GM20431 (cell line): Measurements from ENCODE around the gene HCAR3.
"Not testable (repeated sequence)": the region's sequence is repeated elsewhere in the genome, so short reads cannot be mapped to it uniquely, and the experiment has no call there.

Source experiments
- in situ Hi-C: fragments of 300-500 bp; cut with MseI, MboI; formaldehyde crosslinking; loops from one replicate; pipeline ENCODE4 v1.15.0; 2020; ENCODE audit warnings: low sequenced_read_pairs; ENCODE audit not compliant: unreplicated experiment

The HCAR3 gene

GRCh38 chr12:122724641-122725243, 8.1 kb upstream of the HCAR3 start:
- in situ Hi-C loops, result no loop called here

DNA sequence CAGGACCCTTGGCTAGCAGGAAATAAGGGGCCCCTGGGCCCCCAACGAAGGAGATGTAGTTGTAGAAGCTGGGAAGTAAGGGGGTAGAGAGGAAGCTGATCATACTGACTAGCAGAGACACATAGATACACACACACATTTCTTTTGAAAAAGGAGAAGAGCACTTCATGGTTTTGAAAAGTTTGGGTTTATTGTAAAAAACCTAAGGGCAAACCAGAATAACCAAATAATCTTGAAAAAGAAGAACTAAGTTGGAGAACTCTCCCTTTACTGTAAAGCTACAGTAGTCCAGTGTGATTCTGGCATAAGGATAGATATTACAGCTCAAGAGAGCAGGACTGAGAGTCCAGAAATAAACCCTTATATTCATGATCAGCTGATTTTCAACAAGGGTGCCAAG, 5.8 kb upstream of the HCAR3 start:
- in situ Hi-C loops, result no loop called here

- in situ Hi-C loops, result no loop called here
Measured at GRCh38 chr12:122721057-122721545, 4.5 kb upstream of the HCAR3 start.

DNA sequence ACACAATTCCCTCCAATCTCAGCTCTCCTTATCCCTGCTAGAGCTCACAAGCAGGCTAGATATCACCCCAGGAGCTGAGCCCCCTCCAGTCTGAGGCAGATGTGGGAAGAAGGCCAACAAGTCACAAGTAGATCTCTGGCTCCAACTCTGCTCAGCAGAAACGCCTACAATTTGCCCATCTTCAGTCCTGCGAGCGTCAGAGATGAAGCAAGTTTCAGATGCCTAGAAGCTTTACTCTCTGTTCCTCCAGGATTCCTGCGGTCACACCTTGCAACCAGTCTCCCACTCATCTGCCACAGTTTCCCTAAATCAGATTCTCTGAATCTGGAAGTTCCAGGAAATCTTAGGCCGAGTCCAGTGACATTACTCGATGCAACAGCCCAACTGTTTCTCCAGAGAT, 1.4 kb downstream of the HCAR3 start:
- in situ Hi-C loops, result not testable (repeated sequence)

DNA sequence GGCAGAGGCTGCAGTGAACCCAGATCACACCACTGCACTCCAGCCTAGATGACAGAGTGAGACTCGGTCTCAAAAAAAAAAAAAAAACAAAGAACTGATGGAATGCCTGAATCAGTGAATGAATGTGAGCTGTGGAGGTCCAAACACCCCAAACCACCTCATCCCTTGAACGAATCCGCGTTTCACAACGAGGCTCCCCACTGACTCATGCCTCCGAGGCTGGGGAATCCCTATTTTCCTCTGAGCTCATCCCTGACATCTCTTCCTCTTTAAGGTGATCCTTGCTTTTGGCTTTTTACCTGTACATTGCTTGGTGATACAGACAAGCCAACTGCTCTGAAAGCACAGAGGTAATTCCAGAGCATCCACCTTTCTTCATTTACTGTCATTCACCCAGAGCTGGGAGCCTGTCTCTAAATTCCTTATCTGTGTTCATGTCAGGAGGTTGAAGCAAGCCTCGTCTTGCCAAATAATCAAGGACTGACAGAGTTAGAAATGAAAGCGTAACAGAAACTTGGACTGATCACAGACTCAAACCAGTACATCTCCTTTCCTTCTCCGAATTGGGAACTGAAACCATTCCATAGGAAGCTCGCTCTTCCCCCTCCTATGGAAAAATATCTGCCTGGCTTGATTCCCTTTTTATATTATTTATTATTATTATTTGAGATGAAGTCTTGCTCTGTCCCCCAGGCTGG, 3.0 kb downstream of the HCAR3 start:
- in situ Hi-C loops, result not testable (repeated sequence)

DNA sequence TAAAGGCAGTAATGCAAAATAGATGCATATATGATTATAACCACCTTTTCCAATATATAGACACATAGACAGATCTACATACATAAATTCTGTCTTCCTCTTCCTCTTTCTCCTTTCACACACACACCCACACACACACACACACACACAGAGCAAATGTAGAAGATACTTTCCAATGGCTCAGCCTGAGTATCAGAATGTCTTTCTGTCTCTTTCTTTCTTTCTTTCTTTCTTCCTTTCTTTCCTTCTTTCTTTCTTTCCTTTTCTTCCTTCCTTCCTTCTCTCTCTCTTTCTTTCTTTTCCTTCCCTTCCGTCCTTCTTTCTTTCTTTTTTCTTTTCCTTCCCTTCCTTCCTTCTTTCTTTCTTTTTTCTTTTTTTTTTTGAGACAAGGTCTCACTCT, 5.3 kb downstream of the HCAR3 start:
- in situ Hi-C loops, result not testable (repeated sequence)

DNA sequence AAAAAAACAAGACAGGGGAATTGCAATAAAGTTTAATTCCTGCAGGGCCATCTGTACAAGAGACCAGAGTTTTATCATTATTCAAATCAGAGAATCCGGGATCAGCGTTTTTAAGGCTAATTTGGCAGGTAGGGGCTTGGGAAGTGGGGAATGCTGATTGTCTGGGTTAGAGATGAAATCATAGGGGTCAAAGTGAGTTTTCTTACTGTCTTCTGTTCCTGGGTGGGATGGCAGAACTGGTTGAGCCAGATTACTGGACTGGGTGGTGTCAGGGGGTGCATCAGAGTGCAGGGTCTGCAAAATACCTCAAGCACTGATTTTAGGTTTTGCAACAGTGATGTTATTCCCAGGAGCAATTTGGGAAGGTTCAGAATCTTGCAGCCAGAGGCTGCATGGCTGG, 6.3 kb downstream of the HCAR3 start:
- in situ Hi-C loops, result not testable (repeated sequence)

GRCh38 chr12:122709287-122709686, 7.3 kb downstream of the HCAR3 start:
- in situ Hi-C loops, result not testable (repeated sequence)

- in situ Hi-C loops, result not testable (repeated sequence)
Measured at GRCh38 chr12:122703841-122704240, 12.8 kb downstream of the HCAR3 start.

DNA sequence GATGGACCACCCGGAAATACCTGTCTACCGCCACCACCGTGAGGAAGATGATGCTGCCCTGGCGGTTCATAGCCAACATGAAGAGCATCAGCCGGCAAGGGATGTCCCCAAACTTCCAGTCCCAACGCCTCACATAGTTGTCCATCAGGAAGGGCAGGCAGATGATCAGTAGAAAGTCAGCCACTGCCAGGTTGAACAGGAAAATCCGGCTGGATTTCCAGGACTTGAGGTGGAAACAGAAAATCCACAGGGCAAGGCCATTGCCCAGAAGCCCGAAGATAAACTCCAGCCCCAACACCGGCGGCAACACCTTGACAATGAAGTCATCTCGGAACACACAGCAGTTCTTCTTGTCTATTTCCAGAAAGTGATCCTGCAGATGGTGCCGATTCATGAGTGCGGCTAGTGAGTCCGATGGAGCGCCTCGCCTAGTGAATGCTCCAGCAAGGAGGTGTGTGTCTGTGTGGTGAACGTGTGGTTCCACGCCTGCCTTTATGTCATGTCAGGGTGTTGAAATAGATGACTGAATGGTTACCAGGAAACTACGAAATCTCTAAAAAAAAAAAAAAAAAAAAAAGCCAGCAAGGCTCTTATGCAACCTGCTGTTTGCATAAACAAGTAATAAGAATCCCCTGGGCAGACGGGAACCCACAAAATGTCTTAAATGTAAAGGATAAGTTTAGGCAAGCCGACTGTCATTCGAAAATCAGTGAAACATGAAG, 13.6 kb downstream of the HCAR3 start, which contains the start of gene HCAR2:
TSS of gene HCAR2 (minus strand) at position 468 of the 722 bp plus-strand sequence. CDS start at position 394, 74 bp downstream.
- in situ Hi-C loops, result not testable (repeated sequence)

DNA sequence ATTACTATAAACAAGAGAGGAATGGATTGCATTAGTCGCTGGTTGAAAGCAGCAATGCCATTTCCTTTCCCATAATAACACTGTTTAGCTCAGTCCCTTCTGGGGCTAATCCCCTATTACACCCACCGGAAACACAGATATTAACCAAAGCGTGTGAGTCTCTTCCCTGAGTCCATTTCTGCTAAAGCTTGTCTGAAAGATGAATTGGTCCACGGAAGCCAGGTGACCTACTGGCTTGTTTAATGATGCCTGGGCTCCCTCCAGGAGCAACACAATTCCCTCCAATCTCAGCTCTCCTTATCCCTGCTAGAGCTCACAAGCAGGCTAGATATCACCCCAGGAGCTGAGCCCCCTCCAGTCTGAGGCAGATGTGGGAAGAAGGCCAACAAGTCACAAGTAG, 15.1 kb downstream of the HCAR3 start:
- in situ Hi-C loops, result not testable (repeated sequence)

DNA sequence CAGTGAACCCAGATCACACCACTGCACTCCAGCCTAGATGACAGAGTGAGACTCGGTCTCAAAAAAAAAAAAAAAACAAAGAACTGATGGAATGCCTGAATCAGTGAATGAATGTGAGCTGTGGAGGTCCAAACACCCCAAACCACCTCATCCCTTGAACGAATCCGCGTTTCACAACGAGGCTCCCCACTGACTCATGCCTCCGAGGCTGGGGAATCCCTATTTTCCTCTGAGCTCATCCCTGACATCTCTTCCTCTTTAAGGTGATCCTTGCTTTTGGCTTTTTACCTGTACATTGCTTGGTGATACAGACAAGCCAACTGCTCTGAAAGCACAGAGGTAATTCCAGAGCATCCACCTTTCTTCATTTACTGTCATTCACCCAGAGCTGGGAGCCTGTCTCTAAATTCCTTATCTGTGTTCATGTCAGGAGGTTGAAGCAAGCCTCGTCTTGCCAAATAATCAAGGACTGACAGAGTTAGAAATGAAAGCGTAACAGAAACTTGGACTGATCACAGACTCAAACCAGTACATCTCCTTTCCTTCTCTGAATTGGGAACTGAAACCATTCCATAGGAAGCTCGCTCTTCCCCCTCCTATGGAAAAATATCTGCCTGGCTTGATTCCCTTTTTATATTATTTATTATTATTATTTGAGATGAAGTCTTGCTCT, 16.4 kb downstream of the HCAR3 start:
- in situ Hi-C loops, result not testable (repeated sequence)

DNA sequence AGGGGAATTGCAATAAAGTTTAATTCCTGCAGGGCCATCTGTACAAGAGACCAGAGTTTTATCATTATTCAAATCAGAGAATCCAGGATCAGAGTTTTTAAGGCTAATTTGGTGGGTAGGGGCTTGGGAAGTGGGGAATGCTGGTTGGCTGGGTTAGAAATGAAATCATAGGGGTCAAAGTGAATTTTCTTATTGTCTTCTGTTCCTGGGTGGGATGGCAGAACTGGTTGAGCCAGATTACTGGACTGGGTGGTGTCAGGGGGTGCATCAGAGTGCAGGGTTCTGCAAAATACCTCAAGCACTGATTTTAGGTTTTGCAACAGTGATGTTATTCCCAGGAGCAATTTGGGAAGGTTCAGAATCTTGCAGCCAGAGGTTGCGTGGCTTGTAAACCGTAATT, 19.7 kb downstream of the HCAR3 start:
- in situ Hi-C loops, result not testable (repeated sequence)

DNA sequence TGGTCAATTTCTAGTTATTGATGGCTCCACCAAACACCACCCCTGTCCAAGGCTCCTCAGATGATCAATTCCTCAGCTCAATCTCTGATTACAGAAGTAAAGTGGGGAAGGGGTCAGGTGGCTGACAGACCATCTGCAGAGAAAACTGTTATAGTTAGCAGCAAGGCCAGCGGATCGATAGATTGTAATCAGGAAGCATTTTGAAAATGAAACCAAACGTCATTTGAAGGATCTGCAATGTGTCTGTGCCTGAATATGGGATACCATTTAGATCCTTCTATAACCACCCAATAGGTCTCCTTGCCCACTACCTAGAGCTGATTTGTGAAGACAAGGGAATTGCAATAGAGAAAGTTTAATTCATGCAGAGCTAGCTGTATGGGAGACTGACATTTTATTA, 25.0 kb downstream of the HCAR3 start:
- in situ Hi-C loops, result no loop called here

GRCh38 chr12:122688291-122688690, 28.3 kb downstream of the HCAR3 start:
- in situ Hi-C loops, result no loop called here

DNA sequence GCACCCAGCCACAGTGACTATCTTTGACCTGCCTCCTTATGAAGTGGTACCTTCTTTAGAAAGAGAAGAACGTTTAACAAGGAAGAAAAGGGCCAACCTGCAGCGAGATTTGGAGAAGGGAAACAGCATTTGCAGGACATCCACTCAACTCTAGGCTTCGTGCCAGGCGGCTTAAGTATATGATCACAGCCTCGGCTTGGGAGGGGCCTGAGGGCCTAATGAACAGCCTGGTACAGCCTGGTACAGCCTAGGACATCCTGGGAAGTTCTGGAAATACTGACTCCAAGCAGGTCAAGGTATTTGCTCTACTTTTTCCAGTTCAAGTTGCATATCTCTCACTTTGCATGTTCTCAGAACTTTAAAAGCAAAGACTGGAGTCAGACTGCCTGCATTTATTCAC, 29.5 kb downstream of the HCAR3 start:
- in situ Hi-C loops, result no loop called here

DNA sequence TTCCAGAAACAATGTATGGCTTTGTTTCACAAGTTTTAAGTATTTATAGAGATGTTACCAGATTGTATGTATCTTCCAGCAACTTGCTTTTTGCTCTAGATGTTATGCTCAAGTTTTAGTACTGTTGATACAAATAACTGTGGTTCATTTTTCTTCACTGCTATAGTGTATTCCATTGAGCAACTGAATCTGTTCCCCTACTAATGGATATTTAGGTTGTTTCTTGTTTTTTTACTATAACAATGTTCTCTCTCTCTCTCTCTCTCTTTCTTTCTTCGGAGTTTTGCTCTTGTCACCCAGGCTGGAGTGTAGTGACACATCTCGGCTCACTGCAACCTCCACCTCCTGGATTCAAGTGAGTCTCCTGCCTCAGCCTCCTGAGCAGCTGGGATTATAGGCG, 30.1 kb downstream of the HCAR3 start:
- in situ Hi-C loops, result no loop called here

DNA sequence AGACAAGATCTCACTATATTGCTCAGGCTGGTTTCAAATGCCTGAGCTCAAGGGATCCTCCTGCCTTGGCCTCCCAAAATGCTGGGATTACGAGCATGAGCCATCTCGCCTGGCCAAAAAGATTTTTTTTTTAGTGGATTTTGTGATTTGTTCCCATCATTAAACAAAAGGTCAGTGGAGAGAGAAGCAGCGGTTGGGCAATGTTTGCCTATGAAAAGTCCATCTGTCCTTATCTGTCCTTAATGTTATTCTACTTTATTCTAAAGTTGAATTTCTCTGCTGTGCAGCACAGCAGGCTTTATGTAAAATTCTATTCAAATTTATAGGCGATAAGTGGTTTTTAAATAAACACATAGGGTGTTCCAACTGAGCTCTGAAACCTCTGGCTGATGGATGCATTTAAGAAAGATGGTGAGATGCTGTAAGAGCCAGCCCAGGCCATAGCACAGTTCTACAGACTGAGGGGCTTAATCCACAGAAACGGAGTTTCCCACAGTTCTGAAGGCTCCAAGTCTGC, 32.3 kb downstream of the HCAR3 start:
- in situ Hi-C loops, result no loop called here

GRCh38 chr12:122681814-122682213, 34.8 kb downstream of the HCAR3 start:
- in situ Hi-C loops, result no loop called here

GRCh38 chr12:122680989-122681388, 35.6 kb downstream of the HCAR3 start:
- in situ Hi-C loops, result not testable (repeated sequence)
